NCI-H187 (cell line): ENCODE data around the gene ASPSCR1.
"Not testable (repeated sequence)": the region's sequence is repeated elsewhere in the genome, so short reads cannot be mapped to it uniquely, and the experiment has no call there.

Experiments
- DNase-seq, 2 experiments: peaks; one replicate each; lab custom pipeline; 2025; lab: John Stamatoyannopoulos, UW

The ASPSCR1 gene

DNA sequence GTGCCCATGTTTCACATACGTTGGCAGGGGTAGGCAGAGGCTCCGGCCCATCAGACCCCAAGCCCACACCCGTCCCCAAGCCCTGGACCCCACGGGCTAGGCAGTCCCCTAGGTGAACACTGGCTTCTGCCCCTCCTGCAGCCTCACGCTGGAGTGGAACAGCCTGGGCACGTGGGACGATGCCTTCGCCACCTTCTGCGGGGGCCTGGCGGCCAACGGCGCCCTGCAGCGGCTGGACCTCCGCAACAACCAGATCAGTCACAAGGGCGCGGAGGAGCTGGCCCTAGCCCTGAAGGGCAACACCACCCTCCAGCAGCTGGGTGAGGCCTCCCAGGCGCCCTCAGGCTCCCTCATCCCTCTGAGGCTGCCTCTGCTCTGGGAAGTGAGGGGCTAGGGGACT is 47.4 kb downstream of the ASPSCR1 start:
- no peak for DNase-seq

DNA sequence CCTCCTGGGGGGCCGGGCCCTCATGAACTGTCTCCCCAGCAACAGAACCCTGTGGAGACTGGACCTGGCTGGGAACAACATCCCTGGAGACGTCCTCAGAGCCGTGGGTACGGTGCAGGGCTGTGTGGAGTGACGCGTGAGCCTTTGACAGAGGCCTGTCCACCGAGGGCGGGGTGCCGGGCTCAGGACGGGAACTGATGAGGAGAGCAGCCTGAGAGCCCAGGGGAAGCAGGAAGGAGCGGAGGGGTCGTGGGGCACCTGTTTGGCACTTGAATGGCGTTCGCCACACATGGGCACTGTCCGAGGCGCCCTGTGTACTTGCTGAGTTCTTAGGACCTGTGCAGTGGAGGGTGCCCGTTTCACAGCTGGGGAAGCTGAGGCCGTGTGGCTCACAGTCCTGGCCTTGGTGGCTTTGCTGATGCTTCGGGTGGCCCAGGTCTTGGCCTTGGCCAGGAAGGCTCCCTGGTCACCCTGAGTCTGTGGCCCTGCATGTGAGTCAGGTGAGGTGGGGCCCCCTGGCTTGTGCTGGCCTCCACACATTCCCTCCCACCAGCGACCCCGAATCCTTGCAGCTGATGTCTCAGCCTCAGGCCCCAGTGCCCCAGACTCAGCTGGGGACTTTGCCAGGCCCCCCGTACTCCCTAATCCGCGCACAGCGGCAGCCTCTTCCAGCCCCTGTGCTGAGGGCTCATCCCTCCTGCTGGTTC is 48.1 kb downstream of the ASPSCR1 start:
- no peak for DNase-seq

DNA sequence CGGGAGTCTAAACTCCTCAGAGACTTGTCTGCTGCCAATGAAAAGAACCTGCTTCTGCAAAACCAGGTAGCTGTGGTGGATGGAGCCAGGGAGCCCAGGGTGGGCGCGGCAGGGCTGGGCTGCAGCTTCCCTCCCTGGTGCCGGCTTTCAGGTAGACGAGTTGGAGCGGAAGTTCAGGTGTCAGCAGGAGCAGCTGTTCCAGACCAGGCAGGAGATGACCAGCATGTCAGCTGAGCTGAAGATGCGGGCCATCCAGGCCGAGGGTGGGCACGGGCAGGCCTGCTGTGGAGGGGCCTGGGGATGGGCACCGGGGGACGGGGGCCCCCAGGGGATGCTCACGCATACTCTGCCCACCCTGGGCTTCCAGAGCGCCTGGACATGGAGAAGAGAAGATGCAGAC is 50.8 kb downstream of the ASPSCR1 start:
- no peak for DNase-seq

DNA sequence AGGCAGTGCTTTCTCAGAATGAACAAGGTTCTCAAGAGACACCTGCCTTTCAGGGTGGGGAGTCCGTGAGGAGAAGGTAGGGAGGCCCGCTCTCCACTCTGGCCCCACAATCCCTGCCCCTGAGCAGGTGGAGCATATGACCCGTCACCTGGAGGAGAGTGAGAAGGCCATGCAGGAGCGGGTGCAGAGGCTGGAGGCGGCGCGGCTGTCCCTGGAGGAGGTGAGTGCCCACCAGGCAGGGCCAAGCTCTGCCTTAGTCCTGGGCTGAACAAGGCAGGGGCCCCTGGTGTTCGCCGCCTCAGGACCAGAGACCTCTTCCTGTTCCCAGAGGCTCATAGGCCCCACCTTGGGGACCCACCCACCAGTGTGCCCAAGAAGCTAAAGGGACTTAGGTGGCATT is 51.5 kb downstream of the ASPSCR1 start:
- no peak for DNase-seq

DNA sequence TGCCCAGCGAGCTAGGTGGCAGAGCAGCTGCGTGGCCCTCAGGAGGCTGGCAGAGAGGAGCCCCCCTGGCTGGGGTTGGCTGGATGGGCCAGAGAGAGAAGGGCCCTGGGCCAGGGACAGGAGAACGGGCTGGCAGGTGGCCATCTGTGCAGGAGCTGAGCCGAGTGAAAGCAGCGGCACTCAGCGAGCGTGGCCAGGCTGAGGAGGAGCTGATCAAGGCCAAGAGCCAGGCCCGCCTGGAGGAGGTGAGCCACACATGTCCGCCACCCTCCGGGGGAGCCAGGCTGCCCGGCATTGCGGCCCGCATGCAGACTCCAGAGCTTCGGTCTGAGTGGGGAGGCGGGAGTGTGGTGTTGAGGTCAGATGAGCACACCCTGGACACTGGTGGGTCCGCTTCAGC is 52.0 kb downstream of the ASPSCR1 start:
- no peak for DNase-seq

DNA sequence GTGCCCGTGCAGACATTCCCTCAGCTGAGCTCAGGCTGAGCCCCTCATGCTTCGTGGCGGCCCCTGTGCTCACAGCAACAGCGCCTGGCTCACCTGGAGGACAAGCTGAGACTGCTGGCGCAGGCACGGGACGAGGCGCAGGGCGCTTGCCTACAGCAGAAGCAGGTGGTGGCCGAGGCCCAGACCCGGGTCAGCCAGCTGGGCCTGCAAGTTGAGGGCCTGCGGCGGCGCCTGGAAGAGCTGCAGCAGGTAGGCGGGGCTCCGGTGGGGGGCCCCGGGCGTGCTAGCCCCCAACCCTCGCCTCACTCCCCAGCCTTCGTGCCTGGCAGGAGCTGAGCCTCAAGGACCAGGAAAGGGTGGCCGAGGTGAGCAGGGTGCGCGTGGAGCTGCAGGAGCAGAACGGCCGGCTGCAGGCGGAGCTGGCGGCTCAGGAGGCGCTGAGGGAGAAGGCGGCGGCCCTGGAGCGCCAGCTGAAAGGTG is 52.6 kb downstream of the ASPSCR1 start:
- DNase-seq: no peak

DNA sequence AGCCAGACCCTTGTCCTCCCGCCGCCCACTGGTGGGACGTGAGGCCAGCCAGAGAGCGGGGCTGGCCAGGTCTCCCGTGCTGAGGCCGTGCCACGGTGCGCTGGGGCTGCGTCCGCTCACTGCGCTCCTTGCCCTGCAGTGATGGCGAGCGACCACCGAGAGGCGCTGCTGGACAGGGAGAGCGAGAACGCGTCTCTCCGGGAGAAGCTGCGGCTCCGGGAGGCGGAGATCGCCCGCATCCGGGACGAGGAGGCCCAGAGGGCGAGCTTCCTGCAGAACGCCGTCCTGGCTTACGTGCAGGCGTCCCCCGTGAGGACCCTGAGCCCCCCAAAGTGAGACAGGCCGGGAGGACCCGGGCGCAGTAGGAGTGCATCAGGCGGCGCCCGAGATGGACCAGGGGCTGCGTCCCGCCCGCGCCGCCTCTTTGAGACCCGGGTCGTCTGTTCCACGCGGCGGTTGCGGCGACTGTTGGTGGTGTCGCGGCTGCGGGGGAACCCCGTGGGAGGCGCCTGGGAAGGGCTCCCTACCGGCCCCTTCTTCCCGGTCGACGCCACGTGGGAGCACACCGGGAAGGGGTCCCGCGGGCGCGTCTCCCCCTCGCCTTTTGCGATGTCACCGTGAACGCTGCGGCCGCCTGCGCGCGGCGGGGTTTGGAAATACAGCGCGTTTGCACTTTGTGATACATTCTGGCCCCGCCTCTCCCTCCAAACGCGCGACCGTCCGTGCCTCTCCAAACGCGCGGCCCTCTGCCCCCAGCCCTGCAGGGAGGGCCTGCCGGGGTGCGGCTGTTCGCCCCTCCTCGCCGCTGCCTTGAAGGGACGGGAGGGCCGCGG is 53.3 kb downstream of the ASPSCR1 start:
- peak; percentile 40 to 50 for DNase-seq

DNA sequence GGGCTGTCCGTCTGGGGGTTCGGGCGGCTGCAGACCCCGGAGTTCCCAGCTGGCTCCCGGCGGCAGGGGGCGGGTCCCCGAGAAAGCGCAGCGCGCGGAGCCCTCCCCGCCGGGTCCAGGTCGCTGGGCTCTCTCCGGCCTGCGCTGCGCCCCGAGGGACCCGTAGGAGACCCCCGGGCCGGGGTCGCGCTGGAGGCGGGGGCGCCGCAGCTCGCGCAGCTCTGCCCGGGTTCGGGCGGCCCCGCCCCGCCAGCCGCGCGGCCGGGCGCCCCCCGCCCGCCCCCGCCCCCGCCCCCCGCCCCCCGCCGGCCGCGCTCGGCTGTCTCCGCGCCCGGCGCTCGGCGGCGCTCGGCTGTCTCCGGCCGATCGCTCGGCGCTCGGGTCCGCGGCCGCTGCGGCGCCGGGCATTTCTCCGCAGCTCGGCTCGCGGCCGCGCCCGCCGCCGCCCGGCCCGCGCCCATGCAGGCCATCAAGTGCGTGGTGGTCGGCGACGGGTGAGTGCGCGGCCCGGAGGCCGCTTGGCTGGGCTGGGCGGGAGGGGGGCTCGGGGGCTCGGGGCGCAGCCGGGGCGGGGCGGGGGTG is 54.0 kb downstream of the ASPSCR1 start, which contains the start of gene RAC3:
Gene RAC3 (plus strand): TSS at position 376 of the 582 bp plus-strand sequence. CDS start 84 bp downstream, at position 460.
- DNase-seq: peak in 1 of 2 experiments; percentile 42

DNA sequence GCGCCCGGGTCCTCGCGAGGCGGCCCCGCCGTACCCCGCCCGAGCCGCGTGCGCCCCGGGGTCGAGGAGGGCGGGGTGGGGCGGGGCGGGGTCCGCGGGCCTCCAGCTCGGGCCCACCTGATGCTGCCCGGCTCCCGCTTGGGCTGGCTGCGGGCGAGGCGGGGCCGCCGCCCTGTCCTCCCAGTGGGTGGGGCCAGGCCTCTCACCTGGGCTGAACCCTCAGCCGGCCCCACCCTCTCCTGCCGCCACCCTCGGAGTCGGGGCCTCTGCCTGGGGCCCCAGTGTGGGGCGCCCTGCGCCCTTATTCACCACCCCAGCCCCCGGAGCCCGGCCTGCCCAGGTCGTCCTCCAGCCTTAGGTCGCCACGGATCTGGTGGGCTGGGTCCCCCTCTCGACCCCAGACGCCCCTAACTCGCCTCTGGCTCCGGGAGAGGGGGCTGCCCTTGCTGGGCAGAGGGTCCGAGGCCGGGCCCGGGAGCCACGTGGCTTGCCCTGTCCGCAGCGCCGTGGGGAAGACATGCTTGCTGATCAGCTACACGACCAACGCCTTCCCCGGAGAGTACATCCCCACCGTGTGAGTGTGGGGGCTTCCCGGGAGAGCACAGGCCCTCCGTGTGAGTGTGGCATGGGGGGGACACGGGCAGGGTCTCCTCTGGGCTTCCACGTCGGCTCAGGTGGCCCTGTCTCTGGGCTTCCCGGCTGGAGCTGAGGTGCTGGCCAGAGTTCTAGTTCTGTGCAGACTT is 54.6 kb downstream of the ASPSCR1 start:
- DNase-seq: peak in 1 of 2 experiments; percentile 41

DNA sequence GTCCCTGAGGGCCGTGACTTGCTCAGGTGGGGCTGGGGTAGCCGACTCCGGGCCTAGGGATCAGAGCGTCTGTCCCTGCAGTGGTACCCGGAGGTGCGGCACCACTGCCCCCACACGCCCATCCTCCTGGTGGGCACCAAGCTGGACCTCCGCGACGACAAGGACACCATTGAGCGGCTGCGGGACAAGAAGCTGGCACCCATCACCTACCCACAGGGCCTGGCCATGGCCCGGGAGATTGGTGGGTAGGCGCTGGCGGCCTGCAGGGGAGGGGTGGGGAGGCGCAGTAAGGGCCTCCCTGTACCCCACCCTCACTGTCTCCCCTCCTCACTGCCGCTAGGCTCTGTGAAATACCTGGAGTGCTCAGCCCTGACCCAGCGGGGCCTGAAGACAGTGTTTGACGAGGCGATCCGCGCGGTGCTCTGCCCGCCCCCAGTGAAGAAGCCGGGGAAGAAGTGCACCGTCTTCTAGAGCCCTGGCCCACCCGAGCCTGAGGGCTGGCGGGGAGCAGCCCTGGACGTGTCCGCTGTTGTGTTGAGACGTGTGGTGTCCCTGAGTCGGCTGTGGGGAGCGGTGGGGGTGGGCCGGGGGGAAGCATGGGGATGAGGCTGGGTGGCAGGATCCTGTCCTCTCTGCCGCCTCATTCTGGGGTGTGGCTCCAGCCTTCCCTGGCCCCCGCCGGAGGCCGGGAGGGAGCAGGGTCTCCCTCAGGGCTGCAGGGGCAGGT is 56.1 kb downstream of the ASPSCR1 start:
- no peak for DNase-seq

DNA sequence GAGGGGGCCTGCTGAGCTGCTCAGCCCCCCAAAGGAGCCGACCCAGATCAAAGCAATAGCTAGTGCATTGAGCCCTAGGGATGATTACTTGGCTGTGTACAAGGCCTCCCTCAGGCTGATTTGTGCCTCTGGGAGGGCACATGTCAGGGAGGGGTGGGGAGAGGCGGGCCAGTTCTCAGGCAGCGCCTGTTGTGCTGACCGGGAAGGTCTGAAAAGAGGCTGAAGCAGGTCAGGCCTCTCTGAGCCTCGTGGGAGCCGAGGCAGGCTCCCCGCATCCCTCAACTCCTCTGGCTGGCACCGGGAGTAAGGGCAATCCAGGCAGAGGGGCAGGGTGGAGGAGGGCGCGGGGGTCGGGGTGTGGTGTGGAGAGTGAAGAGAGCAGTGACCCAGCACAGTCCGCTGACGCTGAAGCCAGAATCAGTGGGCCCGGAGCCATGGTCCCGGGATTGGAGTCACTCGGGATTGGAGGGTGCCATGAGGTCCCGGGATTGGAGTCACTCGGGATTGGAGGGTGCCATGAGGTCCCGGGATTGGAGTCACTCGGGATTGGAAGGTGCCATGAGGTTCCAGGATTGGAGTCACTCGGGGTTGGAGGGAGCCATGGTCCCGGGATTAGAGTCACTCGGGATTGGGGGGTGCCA is 57.1 kb downstream of the ASPSCR1 start:
- DNase-seq: no peak

DNA sequence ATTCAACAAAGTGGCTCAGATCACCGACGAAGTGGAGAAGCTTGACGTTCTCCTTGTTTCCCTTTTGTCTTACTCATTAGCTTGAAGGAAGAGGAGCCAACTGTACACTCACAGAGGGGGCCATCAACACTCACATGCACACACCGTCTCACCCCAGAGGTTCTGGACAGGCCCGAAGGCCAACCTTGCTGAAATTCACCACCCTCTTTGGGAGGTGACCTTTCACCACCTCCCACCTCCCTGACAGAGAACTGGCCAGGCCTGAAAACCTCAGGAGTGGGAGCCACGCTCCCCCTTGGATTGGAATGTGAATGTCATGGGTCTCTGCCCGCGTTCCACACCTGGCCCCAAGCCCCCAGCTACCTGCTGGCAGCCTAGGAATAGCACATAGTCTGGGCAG is 58.1 kb downstream of the ASPSCR1 start:
- no peak for DNase-seq

DNA sequence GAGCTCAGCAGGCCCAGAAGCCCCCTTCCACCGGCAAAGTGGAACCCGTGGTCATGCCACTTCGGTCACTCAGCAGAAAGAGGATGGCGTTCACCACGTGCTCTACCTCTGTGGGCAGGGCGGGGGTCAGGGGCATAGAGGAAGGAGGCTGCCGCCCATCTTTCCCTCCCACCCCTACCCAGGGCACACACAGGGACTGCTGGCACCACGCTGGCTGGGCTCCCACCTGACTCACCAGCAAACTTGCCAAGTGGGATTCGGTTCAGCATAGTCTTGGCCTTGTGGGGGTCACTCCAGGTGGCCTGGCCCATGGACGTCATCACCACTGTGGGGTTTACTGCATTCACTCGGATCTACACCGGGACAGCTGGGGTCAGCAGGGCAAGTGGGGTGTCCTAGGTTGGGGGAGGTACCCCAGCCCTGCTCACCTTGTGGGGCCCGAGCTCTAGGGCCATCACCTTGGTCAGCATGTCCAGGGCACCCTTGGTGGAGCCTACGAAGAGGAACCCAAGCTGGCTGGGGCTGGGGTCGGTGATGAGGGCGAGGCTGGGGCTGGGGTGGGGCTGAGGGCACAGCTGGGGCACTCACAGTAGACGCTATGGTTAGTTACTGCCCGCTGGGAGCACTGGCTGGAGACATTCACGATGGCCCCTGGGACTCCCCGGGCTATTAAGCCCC is 58.7 kb downstream of the ASPSCR1 start:
- no peak for DNase-seq

DNA sequence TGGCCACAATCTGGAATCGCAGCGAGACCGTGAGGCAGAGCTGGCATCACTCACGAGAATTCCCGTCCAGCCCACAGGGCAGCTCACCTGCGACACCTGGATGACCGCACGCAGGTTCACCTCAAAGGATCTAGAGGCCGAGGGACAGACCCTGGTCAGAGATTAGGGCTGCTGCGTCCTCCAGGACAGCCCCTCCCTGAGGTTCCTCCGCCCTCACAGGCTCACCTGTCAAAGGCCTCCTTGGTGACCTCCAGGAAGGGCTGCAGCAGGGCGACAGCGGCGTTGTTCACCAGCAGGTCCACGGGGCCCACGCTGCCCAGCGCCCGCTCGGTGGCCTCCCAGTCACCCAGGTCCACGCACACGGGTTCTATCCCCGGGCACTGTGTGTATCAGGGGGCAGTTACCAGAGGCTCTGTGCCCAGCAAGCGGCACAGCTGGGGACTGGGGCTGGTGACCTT is 59.2 kb downstream of the ASPSCR1 start:
- DNase-seq: no peak

DNA sequence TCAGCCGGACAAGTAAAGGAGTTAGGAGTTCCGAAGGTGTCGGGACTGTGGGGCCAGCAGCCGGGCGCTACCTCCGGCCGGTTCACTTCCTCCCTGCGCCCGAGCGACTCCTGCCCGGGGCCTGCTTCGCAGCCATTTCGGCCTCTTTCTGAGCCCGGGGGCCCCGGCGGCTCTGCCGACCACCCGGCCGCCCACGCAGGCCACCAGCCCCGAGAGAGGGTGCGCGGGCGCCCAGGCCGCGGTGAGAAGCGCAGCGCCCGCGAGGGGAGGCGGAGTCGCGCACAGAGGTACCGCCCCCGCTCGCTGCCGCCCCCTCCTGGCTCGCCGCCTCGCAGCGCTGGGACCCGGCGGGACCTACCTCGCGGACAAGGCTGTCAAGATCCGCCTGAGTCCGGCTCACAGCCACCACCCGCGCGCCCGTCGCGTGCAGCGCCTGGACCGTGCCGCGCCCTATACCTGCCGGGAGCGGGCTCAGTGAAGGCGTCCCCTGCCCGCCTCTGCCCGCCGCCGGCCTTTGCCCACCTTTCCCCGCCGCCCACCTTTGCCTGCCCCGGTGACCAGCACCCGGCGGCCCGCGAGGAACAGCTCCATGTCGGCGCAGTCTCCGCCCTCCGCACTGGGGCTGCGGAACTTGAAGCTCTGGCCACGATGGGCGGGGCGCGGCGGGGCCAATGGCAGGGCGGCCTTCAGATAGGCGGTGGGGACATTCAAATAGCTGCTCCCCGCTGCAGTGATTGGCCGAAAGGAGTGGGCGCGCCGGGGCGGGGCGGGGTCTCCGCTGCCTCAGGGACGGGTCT is 59.9 kb downstream of the ASPSCR1 start, which contains the start of gene DCXR:
Gene DCXR (minus strand): TSS at position 606 of the 797 bp plus-strand sequence. CDS start 15 bp downstream, at position 591.
- peak; percentile 88 to 96 for DNase-seq

DNA sequence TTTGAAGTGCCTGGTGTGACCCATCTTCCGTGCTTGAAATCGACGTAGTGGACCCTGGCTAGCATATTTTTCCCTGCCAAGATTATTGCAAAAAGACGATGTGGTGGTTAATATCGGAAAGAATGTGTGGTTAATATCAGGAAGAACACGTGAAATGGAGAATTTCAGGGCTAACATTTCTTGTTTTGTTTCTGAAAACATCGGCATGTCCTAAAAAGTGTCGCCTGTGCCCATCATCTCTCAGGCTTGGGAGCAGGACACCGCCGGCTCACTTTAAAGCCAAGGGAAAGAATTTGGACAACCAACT is 60.4 kb downstream of the ASPSCR1 start:
- no peak for DNase-seq

DNA sequence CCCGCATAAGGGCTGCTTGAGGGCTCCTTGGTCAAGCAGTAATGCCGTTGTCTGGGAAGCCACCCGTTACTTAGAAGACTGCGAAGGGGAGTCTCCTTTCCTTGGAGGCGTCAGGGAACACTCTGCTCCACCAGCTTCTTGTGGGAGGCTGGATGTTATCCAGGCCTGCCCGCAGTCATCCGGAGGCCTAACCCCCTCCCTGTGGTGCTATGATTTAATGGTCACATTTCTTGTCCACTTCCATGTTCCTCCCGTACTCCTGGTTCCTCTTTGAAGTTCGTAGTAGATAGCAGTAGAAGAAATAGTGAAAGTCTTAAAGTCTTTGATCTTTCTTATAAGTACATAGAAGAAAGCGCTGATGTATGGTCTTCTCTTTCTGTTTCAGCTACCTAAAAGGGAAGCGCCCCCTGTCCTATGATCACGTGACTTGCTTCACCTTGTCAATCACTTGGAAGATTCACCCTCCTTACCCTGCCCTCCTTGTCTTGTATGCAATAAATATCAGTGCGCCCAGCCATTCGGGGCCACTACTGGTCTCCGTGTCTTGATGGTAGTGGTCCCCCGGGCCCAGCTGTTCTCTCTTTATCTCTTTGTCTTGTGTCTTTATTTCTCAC is 61.5 kb downstream of the ASPSCR1 start:
- DNase-seq: not testable (repeated sequence)

DNA sequence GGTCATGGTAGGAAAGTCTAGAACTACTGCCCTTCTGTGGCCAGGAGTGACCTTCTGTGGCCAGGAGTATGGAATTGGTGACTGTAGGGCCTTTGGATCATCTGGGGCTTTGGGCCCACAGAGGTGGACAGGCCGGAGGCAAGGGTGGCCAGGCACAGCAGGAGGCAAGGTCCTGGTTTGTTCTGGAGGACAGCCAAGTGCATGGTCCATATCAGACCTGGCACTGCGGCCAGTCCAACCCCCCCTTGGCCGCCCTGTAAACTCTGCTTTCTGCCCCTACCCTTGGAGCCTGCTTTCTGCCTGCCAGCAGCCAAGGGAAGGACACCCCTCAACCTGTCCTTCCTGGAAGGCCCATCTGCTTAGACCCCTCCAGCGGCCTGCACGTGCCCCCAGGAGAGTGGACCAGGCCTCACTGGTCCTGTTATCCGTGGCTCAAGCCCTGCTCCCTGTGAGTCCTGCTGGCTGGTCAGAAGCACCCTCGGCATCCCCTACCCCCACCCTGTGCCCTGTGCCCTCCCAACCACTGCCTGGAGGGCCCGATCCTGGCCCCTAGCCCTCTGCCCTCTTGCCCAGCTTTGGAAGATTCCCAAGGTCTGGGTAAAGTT is 62.4 kb downstream of the ASPSCR1 start:
- no peak for DNase-seq
